ENCODE data around the gene RBKS.
"Not testable (repeated sequence)": the region's sequence is repeated elsewhere in the genome, so short reads cannot be mapped to it uniquely, and the experiment has no call there.

Gene RBKS

GRCh38 chr2:27796791-27797765 lies 93.1 kb downstream of the RBKS start:
- DNase-seq = no peak

GRCh38 chr2:27795868-27796277 lies 94.3 kb downstream of the RBKS start:
- no peak for DNase-seq

- DNase-seq = no peak
These were observed 94.9 kb downstream of the RBKS start for GRCh38 chr2:27795093-27795834.

GRCh38 chr2:27792759-27793158 lies 97.4 kb downstream of the RBKS start:
- DNase-seq = no peak

- no peak for DNase-seq
These were observed 99.4 kb downstream of the RBKS start for GRCh38 chr2:27790796-27791195.

- DNase-seq = no peak
These were observed 107.5 kb downstream of the RBKS start for GRCh38 chr2:27782701-27783100.

- DNase-seq = no peak
These were observed 108.7 kb downstream of the RBKS start for GRCh38 chr2:27781496-27781895.

GRCh38 chr2:27779417-27780055 lies 110.7 kb downstream of the RBKS start:
- no peak for DNase-seq

- no peak for DNase-seq
These were observed 113.5 kb downstream of the RBKS start for GRCh38 chr2:27776696-27777095.

GRCh38 chr2:27776097-27776496 lies 114.1 kb downstream of the RBKS start:
- no peak for DNase-seq

- no peak for DNase-seq
These were observed 116.2 kb downstream of the RBKS start for GRCh38 chr2:27773959-27774358.

GRCh38 chr2:27772804-27773203 lies 117.4 kb downstream of the RBKS start:
- DNase-seq = no peak

GRCh38 chr2:27771548-27772335 lies 118.4 kb downstream of the RBKS start, which contains the start of gene MRPL33:
Gene MRPL33 (plus strand): TSS chr2:27771719. CDS start chr2:27771778, 59 bp downstream.
- peak; percentile 96 for DNase-seq

GRCh38 chr2:27771202-27771547 lies 119.0 kb downstream of the RBKS start:
- DNase-seq = no peak

- DNase-seq = no peak
These were observed 123.9 kb downstream of the RBKS start for GRCh38 chr2:27766287-27766661.

GRCh38 chr2:27765621-27766286 lies 124.4 kb downstream of the RBKS start:
- DNase-seq = peak; percentile 82

- DNase-seq = not testable (repeated sequence)
These were observed 125.7 kb downstream of the RBKS start for GRCh38 chr2:27764526-27764925.

GRCh38 chr2:27763907-27764267 lies 126.3 kb downstream of the RBKS start:
- DNase-seq = peak; percentile 41

GRCh38 chr2:27762951-27763906 lies 127.0 kb downstream of the RBKS start:
- no peak for DNase-seq

- DNase-seq = peak; percentile 44
These were observed 133.4 kb downstream of the RBKS start for GRCh38 chr2:27756544-27757498.

Measured in activated CD8-positive, alpha-beta memory T cell treated with anti-CD3 and anti-CD28 coated beads for 24 hours (primary cell).